H1 (cell line): ENCODE results near the gene JMJD1C. TPM values are rescaled to one million over a fixed set of nuclear protein-coding genes. Genes with fewer than 3 reads are reported as not detected.

Experiments used
- CTCF ChIA-PET: fragments of 300-600 bp; sonication (Branson Sonifier 250); formaldehyde crosslinking; loops from one replicate; lab custom pipeline; 2021; ENCODE audit not compliant: partially characterized antibody; lab: Charles Lee
- POLR2A ChIA-PET: fragments of 300-600 bp; sonication (Branson Sonifier 250); formaldehyde crosslinking; loops from one replicate; lab custom pipeline; 2021; ENCODE audit warnings: inconsistent platforms; ENCODE audit not compliant: partially characterized antibody; lab: Charles Lee
- DNase-seq, 2 experiments: peaks; one replicate each; pipeline versions ENCODE4 v3.0.0 to v3.0.0-alpha.2; 2010 to 2022; ENCODE audit warnings: low spot score in 2 of 2, low read depth in 1 of 2, mixed read lengths in 1 of 2
- FAIRE-seq: peaks from 2 replicates; lab custom pipeline; 2011; peaks lifted over from hg19 to GRCh38; lab: Jason Lieb, UNC
- H2AFZ ChIP-seq: 2 replicates; pipeline ENCODE4 v1.8.1; 2012; ENCODE audit warnings: low read length, inconsistent platforms
- H2AK5ac ChIP-seq: 2 replicates; pipeline ENCODE4 v1.6.1; 2013; ENCODE audit warnings: low read depth, low read length
- H2BK120ac ChIP-seq: replicated peaks from 2 replicates; pipeline ENCODE3; 2013; ENCODE audit warnings: low read depth, low read length, inconsistent platforms
- H2BK12ac ChIP-seq: 2 replicates; pipeline ENCODE4 v1.6.1; 2013; ENCODE audit warnings: low read depth, low read length
- H2BK15ac ChIP-seq: 2 replicates; pipeline ENCODE4 v1.6.1; 2013; ENCODE audit warnings: low read length
- H2BK20ac ChIP-seq: 2 replicates; pipeline ENCODE4 v1.6.1; 2013; ENCODE audit warnings: low read length
- H2BK5ac ChIP-seq: 2 replicates; pipeline ENCODE4 v1.6.1; 2013; ENCODE audit warnings: low read depth, low read length
- H3K14ac ChIP-seq: 2 replicates; pipeline ENCODE4 v1.6.1; 2013; ENCODE audit warnings: inconsistent platforms; ENCODE audit not compliant: insufficient read length
- H3K18ac ChIP-seq: 2 replicates; pipeline ENCODE4 v1.6.1; 2013; ENCODE audit warnings: low read length; ENCODE audit errors: extremely low read depth
- H3K23ac ChIP-seq: 2 replicates; pipeline ENCODE4 v1.6.1; 2013; ENCODE audit warnings: inconsistent platforms; ENCODE audit not compliant: insufficient read length
- H3K23me2 ChIP-seq: 2 replicates; pipeline ENCODE4 v1.6.1; 2013; ENCODE audit warnings: low read depth, low read length
- H3K27ac ChIP-seq: 2 replicates; pipeline ENCODE4 v1.6.1; 2011; ENCODE audit warnings: low read depth, low read length, inconsistent platforms
- H3K27me3 ChIP-seq, 4 experiments: replicated peaks in 1 of 4; 1 replicate in 1 of 4; 2 replicates in 3 of 4; pipeline versions ENCODE4 v1.6.1 to v1.8.1; 2011 to 2013; ENCODE audit warnings: low read length in 3 of 4, mild to moderate bottlenecking in 3 of 4, inconsistent platforms in 2 of 4, mixed read lengths in 2 of 4, moderate library complexity in 1 of 4; ENCODE audit not compliant: control insufficient read depth in 3 of 4, insufficient read depth in 3 of 4; ENCODE audit errors: extremely low read depth in 1 of 4
- H3K36me3 ChIP-seq, 4 experiments: 2 replicates each; pipeline versions ENCODE4 v1.6.1 to v1.8.1; 2011 to 2013; ENCODE audit warnings: mild to moderate bottlenecking in 4 of 4, low read length in 3 of 4, moderate library complexity in 2 of 4, control low read depth in 1 of 4, inconsistent platforms in 1 of 4; ENCODE audit not compliant: insufficient read depth in 4 of 4, control insufficient read depth in 2 of 4
- H3K4ac ChIP-seq: replicated peaks from 2 replicates; pipeline ENCODE3; 2013; ENCODE audit warnings: low read length, low read depth, mixed read lengths, inconsistent platforms; ENCODE audit not compliant: insufficient read length
- H3K4me1 ChIP-seq, 4 experiments: replicated peaks in 1 of 4; 1 replicate in 1 of 4; 2 replicates in 3 of 4; pipeline versions ENCODE4 v1.6.1 to v1.8.1; 2011 to 2013; ENCODE audit warnings: low read length in 3 of 4, inconsistent platforms in 2 of 4, mixed read lengths in 1 of 4; ENCODE audit not compliant: insufficient read depth in 4 of 4, control insufficient read depth in 3 of 4
- H3K4me2 ChIP-seq, 2 experiments: 2 replicates each; pipeline versions ENCODE4 v1.6.1 to v1.8.1; 2011 to 2013; ENCODE audit warnings: low read depth in 2 of 2, low read length in 2 of 2, control low read depth in 1 of 2, inconsistent platforms in 1 of 2, mild to moderate bottlenecking in 1 of 2; ENCODE audit not compliant: insufficient read depth in 1 of 2
- H3K4me3 ChIP-seq, 4 experiments: fragments of 200-600, 300-600 bp in 1 of 4; sonication (generic), shearing (Covaris generic), sonication (Bioruptor Twin) in 1 of 4; 2 replicates each; pipeline versions ENCODE4 v1.5.1 to v1.8.1; 2011 to 2016; ENCODE audit warnings: low read length in 4 of 4, low read depth in 3 of 4, control low read depth in 2 of 4, inconsistent platforms in 2 of 4, mild to moderate bottlenecking in 2 of 4, mixed read lengths in 1 of 4, moderate library complexity in 1 of 4; ENCODE audit not compliant: insufficient read depth in 2 of 4; ENCODE audit errors: extremely low read depth in 1 of 4
- H3K56ac ChIP-seq: replicated peaks from 2 replicates; pipeline ENCODE3; 2013; ENCODE audit warnings: low read depth, mild to moderate bottlenecking, mixed read lengths, low read length, inconsistent platforms; ENCODE audit not compliant: insufficient read length
- H3K79me1 ChIP-seq: 2 replicates; pipeline ENCODE4 v1.6.1; 2013; ENCODE audit warnings: low read depth, low read length, control low read depth
- H3K79me2 ChIP-seq, 2 experiments: 2 replicates each; pipeline versions ENCODE4 v1.6.1 to v1.8.1; 2012 to 2013; ENCODE audit warnings: low read length in 2 of 2, mild to moderate bottlenecking in 2 of 2, inconsistent platforms in 1 of 2; ENCODE audit not compliant: insufficient read depth in 2 of 2, control insufficient read depth in 1 of 2
- H3K9ac ChIP-seq, 4 experiments: replicated peaks in 1 of 4; 1 replicate in 1 of 4; 2 replicates in 3 of 4; pipeline versions ENCODE4 v1.6.1 to v1.8.1; 2011 to 2013; ENCODE audit warnings: low read depth in 3 of 4, low read length in 3 of 4, control low read depth in 2 of 4, mild to moderate bottlenecking in 2 of 4, moderate library complexity in 2 of 4, inconsistent platforms in 1 of 4; ENCODE audit errors: extremely low read depth in 1 of 4
- H3K9me3 ChIP-seq, 2 experiments: 2 replicates each; pipeline versions ENCODE4 v1.6.1 to v1.8.1; 2012 to 2013; ENCODE audit warnings: mild to moderate bottlenecking in 2 of 2, moderate library complexity in 2 of 2, control low read depth in 1 of 2, inconsistent platforms in 1 of 2, low read depth in 1 of 2, low read length in 1 of 2, mixed read lengths in 1 of 2; ENCODE audit not compliant: insufficient read depth in 2 of 2
- H4K20me1 ChIP-seq, 2 experiments: replicated peaks in 1 of 2; 2 replicates each; pipeline versions ENCODE3 to v1.8.1; 2011 to 2013; ENCODE audit warnings: inconsistent platforms in 2 of 2, low read length in 2 of 2, mild to moderate bottlenecking in 1 of 2; ENCODE audit not compliant: insufficient read depth in 2 of 2, control insufficient read depth in 1 of 2
- H4K5ac ChIP-seq: 2 replicates; pipeline ENCODE4 v1.6.1; 2013; ENCODE audit warnings: low read length, low read depth, mixed read lengths, inconsistent platforms; ENCODE audit not compliant: insufficient read length
- H4K8ac ChIP-seq: 2 replicates; pipeline ENCODE4 v1.8.0; 2013; ENCODE audit warnings: mild to moderate bottlenecking, moderate library complexity, low read length, inconsistent platforms; ENCODE audit not compliant: insufficient read depth; ENCODE audit errors: extremely low read depth
- H4K91ac ChIP-seq: replicated peaks from 2 replicates; pipeline ENCODE3; 2013; ENCODE audit warnings: low read length, mixed read lengths, inconsistent platforms; ENCODE audit not compliant: insufficient read length
- CBX5 ChIP-seq: fragments of 300-800, 300-1000 bp; sonication (generic); IDR thresholded peaks from 2 replicates; pipeline ENCODE4 v1.7.1; 2016; ENCODE audit warnings: antibody characterized with exemption, low read length, low read depth
- CEBPB ChIP-seq: IDR thresholded peaks from 2 replicates; pipeline ENCODE4 v1.6.1; 2012; ENCODE audit warnings: low read depth, low read length
- CHD1 ChIP-seq: IDR thresholded peaks from 2 replicates; pipeline ENCODE4 v1.6.1; 2012; ENCODE audit warnings: low read depth, low read length, improper control_type of control experiment
- CREB1 ChIP-seq: IDR thresholded peaks from 2 replicates; pipeline ENCODE4 v1.6.1; 2012; ENCODE audit warnings: inconsistent platforms
- EZH2 ChIP-seq: fragments of 200-600 bp; sonication (generic); IDR thresholded peaks from 2 replicates; pipeline ENCODE4 v1.7.1; 2012; ENCODE audit warnings: low read depth, mild to moderate bottlenecking, moderate library complexity, low read length, inconsistent platforms; ENCODE audit not compliant: severe bottlenecking
- FOSL1 ChIP-seq: IDR thresholded peaks from 2 replicates; pipeline ENCODE4 v1.6.1; 2011; ENCODE audit warnings: mild to moderate bottlenecking, low read depth, low read length, moderate library complexity; ENCODE audit not compliant: insufficient read depth
- JUN ChIP-seq: IDR thresholded peaks from 2 replicates; pipeline ENCODE4 v1.6.1; 2011; ENCODE audit warnings: low read depth, mild to moderate bottlenecking, improper control_type of control experiment, low read length
- NANOG ChIP-seq: IDR thresholded peaks from 2 replicates; pipeline ENCODE4 v1.6.1; 2011; ENCODE audit warnings: low read length, low read depth, mild to moderate bottlenecking, inconsistent platforms; ENCODE audit not compliant: insufficient read depth, poor library complexity, severe bottlenecking
- SIRT6 ChIP-seq: IDR thresholded peaks from one replicate; pipeline ENCODE4 v1.7.1; 2012; ENCODE audit warnings: low read length, inconsistent platforms
- SP2 ChIP-seq: IDR thresholded peaks from 2 replicates; pipeline ENCODE4 v1.6.1; 2012; ENCODE audit warnings: mild to moderate bottlenecking, low read length, inconsistent platforms
- TAF7 ChIP-seq: optimal IDR thresholded peaks from 2 replicates; pipeline ENCODE3; 2011; ENCODE audit warnings: low read depth, mild to moderate bottlenecking, inconsistent platforms, low read length, moderate library complexity, borderline replicate concordance
- TCF12 ChIP-seq: IDR thresholded peaks from 2 replicates; pipeline ENCODE4 v1.6.1; 2011; ENCODE audit warnings: low read depth, mild to moderate bottlenecking, low read length
- TEAD4 ChIP-seq: IDR thresholded peaks from 2 replicates; pipeline ENCODE4 v1.6.1; 2012; ENCODE audit warnings: low read depth, low read length, inconsistent platforms, mixed read lengths
- polyA plus RNA-seq, 7 experiments: library from polyadenylated mRNA; depleted of rRNA in 3 of 7; stranded (reverse) in 5 of 7; unstranded in 2 of 7; fragments of >200 nt in 5 of 7; fragments of 200-250 nt in 2 of 7; gene quantifications; 1 replicate in 5 of 7; 2 replicates in 1 of 7; 4 replicates in 1 of 7; pipeline versions ENCODE4 v1.2.1 to v1.2.3, GENCODE V29; 2011 to 2013; ENCODE audit warnings: missing spikeins in 2 of 7, mixed read lengths in 2 of 7
- total RNA-seq: library from RNA; stranded (reverse); fragmentation: NEBNext Ultra II Directional; extraction: Animal tissue kit (Norgen Biotek cat#: 25700); gene quantifications from 2 replicates; pipeline ENCODE4 v1.2.1, GENCODE V29; 2021
- TF ChIP-seq, protein P1 (sequence below), 3 experiments: IDR thresholded peaks; 1 replicate in 2 of 3; 2 replicates in 1 of 3; pipeline versions ENCODE4 v1.5.1 to v1.6.1; 2011; ENCODE audit warnings: low read length in 3 of 3, mild to moderate bottlenecking in 3 of 3, inconsistent platforms in 2 of 3, low read depth in 1 of 3, moderate library complexity in 1 of 3; ENCODE audit not compliant: insufficient read depth in 1 of 3; ENCODE audit errors: control extremely low read depth in 1 of 3

The JMJD1C gene
- total and polyA plus RNA-seq, 2 of the 8 experiments (the other 6 are each of a cell fraction or from before 2014, with no cell fraction given), result 54.5 to 210 TPM

DNA sequence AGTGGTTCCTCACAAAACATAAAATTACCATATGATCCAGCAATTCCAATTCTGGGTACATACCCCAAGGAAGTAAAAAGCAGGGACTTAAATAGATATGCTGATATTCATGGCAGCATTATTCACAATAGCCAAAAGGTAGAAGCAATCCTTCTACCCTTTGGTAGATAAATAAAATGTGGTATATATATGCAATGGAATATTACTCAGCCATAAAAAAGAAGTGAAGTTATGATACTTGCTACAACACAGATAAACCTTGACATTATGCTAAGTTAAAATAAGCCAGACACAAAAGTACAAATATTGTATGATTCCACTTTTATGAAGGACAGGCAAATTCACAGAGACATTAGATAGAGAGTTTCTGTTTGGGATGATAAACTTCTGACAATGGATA lies 13.3 kb downstream of the JMJD1C start:
- Histone ChIP-seq H3K23ac (no peak overlapping the region), H3K27me3 (no peaks in the 10 kb centered on the region), H3K23me2 (no peaks in the 10 kb centered on the region), H3K9ac (no peak overlapping the region), H4K8ac (no peak overlapping the region), H2BK12ac (no peak overlapping the region), H3K79me2 (peaks cover 0 to 85% of the 10 kb centered on the region in 2 experiments; a peak in 2 of 4 replicates), H4K91ac (no peak overlapping the region), H3K14ac (no peak overlapping the region), H2BK20ac (no peak overlapping the region), H3K4me1 (0 out of 7 replicates have a peak, but pooled peaks cover 0 to 3% (median 0%) of the 10 kb centered on the region in 4 experiments), H3K36me3 (no peaks in the 10 kb centered on the region), H2BK120ac (no peak overlapping the region), H4K20me1 (peaks cover 0 to under 1% of the 10 kb centered on the region in 2 experiments), H3K4me3 (no peak overlapping the region), H2AFZ (no peak overlapping the region), H2BK5ac (no peak overlapping the region), H4K5ac (no peak overlapping the region), H2AK5ac (no peak overlapping the region), H2BK15ac (no peak overlapping the region), H3K18ac (no peak overlapping the region), H3K4ac (no peak overlapping the region), H3K79me1 (peaks cover 2% of the 10 kb centered on the region; the same call in 1 of the 2 replicates), H3K9me3 (no peaks in the 10 kb centered on the region), H3K27ac (no peak overlapping the region), H3K4me2 (no peak overlapping the region), H3K56ac (no peak overlapping the region)
- POLR2A ChIA-PET, result interaction anchor here (0.8 kb wide), 1 partner anchor 25 kb away, joined by 3 read pairs; no protein-coding TSS in a partner anchor
- DNase-seq (no peak), FAIRE-seq (no peak)
- CTCF ChIA-PET, result no interaction called here
- TF ChIP-seq SP2 (no peak), CHD1 (no peak), SIRT6 (no peak), EZH2 (no peak), CEBPB (no peak), TEAD4 (no peak), TCF12 (no peak), CREB1 (no peak), FOSL1 (no peak), CBX5 (no peak), NANOG (no peak), JUN (no peak), TAF7 (no peak)
- TF ChIP-seq, protein P1, sequence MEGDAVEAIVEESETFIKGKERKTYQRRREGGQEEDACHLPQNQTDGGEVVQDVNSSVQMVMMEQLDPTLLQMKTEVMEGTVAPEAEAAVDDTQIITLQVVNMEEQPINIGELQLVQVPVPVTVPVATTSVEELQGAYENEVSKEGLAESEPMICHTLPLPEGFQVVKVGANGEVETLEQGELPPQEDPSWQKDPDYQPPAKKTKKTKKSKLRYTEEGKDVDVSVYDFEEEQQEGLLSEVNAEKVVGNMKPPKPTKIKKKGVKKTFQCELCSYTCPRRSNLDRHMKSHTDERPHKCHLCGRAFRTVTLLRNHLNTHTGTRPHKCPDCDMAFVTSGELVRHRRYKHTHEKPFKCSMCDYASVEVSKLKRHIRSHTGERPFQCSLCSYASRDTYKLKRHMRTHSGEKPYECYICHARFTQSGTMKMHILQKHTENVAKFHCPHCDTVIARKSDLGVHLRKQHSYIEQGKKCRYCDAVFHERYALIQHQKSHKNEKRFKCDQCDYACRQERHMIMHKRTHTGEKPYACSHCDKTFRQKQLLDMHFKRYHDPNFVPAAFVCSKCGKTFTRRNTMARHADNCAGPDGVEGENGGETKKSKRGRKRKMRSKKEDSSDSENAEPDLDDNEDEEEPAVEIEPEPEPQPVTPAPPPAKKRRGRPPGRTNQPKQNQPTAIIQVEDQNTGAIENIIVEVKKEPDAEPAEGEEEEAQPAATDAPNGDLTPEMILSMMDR (IDR thresholded peaks at IDR 0.05; ENCODE audit: control extremely low read depth in 1 of 3, insufficient read depth in 1 of 3, low read depth in 1 of 3, low read length in 3 of 3), result no peak
